RWPE1 (cell line): ENCODE data around the gene KIAA1549.

Experiments used
- CTCF ChIA-PET: fragments of 350-600 bp; sonication (Branson Sonifier 250); formaldehyde crosslinking; extraction: SDS; loops from one replicate; lab custom pipeline; 2021; lab: Yijun Ruan, JAX
- POLR2A ChIA-PET: fragments of 400-600 bp; formaldehyde crosslinking; extraction: SDS; loops from one replicate; lab custom pipeline; 2020; ENCODE audit warnings: antibody characterized with exemption; ENCODE audit not compliant: low non-redundant PET; lab: Yijun Ruan, JAX
- DNase-seq: peaks from one replicate; pipeline ENCODE4 v3.0.0; 2012; ENCODE audit warnings: low spot score
- H3K27ac ChIP-seq: fragments of 450-650 bp; 2 replicates; pipeline ENCODE4 v1.5.1; 2017
- TF ChIP-seq, protein P1 (sequence below): fragments of 450-650 bp; conservative IDR thresholded peaks from 2 replicates; pipeline ENCODE4 v1.5.1; 2017; ENCODE audit warnings: low read depth, mild to moderate bottlenecking

The KIAA1549 gene

DNA sequence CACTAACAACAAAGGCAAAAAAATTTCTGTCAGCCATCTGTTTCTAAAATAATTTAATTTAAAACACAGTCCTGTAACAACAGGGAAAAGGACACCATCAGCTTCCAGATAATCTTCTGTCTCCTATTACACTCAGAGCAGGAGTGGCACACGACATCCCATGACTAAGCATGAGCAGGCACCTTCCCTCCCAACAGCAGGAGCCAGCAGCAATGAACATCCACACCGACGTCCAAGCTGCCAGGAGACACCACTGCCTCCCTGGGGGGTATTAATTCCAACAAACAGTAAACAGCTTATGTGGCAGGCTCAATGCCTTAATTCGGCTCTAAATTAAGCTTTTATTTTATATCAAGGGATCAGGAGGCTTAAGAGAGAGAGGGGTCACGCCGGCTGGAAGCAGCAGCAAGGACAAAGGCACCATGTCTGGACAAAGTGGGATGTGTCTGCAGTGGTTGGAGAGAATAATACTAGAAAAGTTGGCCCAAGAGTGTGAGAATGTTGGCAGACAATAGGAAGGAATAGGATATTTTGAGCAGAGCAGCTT lies 45.7 kb downstream of the KIAA1549 start:
- ChIA-PET CTCF (no interaction called here), POLR2A (no interaction called here)
- H3K27ac ChIP-seq, result no peak overlapping the region
- TF ChIP-seq, protein P1, sequence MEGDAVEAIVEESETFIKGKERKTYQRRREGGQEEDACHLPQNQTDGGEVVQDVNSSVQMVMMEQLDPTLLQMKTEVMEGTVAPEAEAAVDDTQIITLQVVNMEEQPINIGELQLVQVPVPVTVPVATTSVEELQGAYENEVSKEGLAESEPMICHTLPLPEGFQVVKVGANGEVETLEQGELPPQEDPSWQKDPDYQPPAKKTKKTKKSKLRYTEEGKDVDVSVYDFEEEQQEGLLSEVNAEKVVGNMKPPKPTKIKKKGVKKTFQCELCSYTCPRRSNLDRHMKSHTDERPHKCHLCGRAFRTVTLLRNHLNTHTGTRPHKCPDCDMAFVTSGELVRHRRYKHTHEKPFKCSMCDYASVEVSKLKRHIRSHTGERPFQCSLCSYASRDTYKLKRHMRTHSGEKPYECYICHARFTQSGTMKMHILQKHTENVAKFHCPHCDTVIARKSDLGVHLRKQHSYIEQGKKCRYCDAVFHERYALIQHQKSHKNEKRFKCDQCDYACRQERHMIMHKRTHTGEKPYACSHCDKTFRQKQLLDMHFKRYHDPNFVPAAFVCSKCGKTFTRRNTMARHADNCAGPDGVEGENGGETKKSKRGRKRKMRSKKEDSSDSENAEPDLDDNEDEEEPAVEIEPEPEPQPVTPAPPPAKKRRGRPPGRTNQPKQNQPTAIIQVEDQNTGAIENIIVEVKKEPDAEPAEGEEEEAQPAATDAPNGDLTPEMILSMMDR, result no peak
- peak; percentile 87 for DNase-seq

DNA sequence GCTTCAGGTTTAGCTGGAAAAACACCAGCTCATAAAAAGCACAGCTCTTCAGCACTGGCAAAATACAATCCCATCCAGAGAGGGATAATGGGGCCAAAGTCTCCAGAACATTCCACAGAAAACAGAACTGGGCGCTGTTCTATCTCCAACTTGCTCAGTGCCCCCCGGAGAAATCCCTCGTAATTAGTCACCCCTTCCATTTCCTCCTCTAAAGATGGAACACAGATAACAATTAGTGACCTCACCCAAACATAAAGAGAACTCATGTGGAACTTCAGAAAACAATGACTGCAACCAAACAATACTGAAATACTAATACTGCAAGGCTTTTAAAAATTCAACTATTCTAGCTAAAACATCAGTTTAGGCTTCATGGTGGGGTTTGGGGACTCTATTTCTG lies 46.3 kb downstream of the KIAA1549 start:
- POLR2A ChIA-PET, result no interaction called here
- TF ChIP-seq, protein P1, result no peak
- H3K27ac ChIP-seq, result no peak overlapping the region
- CTCF ChIA-PET, result no interaction called here
- peak; percentile 40 for DNase-seq

DNA sequence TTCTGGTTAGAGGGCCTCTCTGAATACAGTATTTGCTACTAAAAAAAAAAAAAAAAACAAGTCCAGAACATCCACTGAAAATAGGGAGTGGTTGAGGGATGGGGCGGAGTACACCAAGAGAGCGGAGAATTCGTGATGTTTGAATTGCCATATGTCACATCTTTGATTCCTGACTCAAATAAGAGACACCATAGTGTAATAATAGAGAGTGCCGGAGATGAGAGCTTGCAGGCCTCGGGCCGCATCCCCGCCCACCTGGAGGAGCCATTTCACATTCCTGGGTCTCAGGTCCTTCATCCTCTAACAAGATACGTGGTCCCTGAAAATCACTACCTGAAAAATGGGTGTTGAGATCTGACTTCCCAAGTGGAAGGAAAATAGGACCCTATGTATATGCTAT lies 46.8 kb downstream of the KIAA1549 start:
- no peak for DNase-seq
- TF ChIP-seq, protein P1, result no peak
- CTCF ChIA-PET, result no interaction called here
- H3K27ac ChIP-seq, result no peak overlapping the region
- POLR2A ChIA-PET, result no interaction called here

DNA sequence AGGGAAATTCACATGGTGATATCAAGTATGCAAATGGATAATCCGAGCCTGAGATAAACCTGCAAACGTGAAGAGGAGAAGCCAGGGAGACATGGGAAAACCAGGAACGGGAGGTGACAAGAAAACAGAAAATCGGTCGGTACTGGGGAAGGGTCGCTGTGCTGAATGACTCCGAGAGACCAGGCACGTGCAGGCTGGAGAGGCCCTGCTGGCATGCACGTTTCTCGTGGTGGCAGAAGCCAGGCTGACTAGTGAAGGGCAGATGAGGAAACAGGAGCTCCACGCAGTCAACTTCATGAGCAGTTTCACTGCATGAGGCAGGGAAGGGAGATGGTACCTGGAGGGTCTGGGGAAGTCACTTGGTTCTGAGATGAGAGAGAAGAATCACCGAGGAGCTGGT lies 48.3 kb downstream of the KIAA1549 start:
- DNase-seq, result no peak
- ChIA-PET CTCF (no interaction called here), POLR2A (no interaction called here)
- TF ChIP-seq, protein P1, result no peak
- H3K27ac ChIP-seq, result no peak overlapping the region

DNA sequence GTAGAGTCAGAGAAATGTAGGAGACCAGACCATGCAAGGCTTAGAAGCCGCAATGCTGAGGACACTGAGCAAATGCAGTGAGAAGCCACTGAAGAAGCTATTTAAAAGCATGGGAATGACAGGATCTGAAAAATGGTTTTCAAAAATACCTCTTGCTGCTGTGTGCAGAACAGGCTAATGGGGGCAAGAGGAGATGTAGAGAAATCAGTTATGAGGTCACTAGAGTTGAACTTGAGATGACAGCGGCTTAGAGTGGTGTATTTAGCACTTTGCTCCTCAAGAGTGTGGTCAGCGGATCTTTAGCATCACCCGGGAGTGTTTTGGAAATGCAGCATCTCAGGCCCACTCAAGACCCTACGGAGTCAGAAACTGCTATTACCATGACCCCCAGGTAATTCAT lies 48.8 kb downstream of the KIAA1549 start:
- TF ChIP-seq, protein P1, result no peak
- H3K27ac ChIP-seq, result no peak overlapping the region
- ChIA-PET CTCF (no interaction called here), POLR2A (no interaction called here)
- DNase-seq, result no peak

DNA sequence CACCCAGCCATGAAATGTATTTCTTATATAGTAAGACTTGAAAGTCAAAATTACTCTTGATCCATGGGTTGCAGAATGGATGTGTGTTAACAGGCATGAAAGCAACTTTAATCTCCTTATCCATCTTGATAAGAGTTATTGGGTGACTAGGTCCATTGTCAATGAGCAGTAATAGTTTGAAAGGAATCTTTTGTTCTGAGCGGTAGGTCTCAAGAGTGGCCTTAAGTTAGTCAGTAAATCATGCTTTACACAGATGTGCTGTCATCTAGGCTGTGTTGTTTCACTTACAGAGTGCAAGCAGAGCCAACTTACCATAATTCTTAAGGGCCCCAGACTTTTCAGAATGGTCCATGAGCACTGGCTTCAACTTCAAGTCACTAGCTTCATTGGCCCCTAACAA lies 51.2 kb downstream of the KIAA1549 start:
- no peak overlapping the region for H3K27ac ChIP-seq
- no peak for DNase-seq
- ChIA-PET POLR2A (no interaction called here), CTCF (no interaction called here)
- TF ChIP-seq, protein P1, result no peak
